ENCODE results near the gene TIMP3.
A peak's percentile ranks its signal among the peaks of the same experiment; 100 is the strongest.

TIMP3 gene

DNA sequence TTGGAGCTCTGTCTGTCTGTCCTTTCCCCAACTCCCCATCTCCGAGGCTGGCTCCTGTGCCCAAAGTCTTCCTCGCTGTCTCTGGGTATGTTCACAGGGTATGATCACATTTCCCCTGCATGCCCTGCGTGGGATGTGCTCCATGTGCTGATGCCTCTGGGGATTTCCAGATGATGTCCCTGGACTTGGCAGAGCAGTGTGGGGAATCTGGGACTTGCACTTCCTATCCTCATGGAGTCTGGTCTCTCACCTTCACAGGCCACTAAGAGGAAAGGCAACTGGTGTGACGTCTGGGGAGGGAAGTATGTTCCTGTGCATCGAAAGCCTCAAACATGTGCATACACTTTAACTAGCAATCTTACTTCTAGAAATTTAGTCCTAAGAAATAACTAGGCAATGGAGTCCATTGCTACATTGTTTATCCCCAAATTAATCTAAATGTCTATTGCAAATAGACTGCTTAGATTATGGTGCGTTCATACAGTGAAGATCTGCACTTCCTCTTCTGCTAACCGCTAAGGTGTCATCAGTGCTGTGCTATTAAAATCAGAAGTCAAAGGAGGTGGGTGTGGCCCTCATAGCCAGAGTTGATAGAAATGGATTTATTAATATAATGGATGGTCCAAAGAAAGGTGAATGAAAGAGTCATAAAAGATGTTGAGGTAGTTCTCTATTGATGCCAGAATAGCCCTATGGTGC lies 20.8 kb downstream of the TIMP3 start:
- H3K27ac ChIP-seq (ENCODE audit: low read depth, low read length): no peak overlapping the region
- peaks cover 2% of the 10 kb centered on the region; the same call in 1 of the 2 replicates for H3K4me1 ChIP-seq (ENCODE audit: control insufficient read depth, insufficient read depth, low read length)
- H3K4me3 ChIP-seq (ENCODE audit: low read depth, low read length): no peak overlapping the region
- H3K9me3 ChIP-seq (ENCODE audit: control insufficient read depth, insufficient read depth, low read length): no peaks in the 10 kb centered on the region
- no peak overlapping the region for H3K9ac ChIP-seq (ENCODE audit: low read depth, low read length)
- H3K27me3 ChIP-seq (ENCODE audit: control insufficient read depth, insufficient read depth, low read length): no peaks in the 10 kb centered on the region
- H3K36me3 ChIP-seq (ENCODE audit: control insufficient read depth, insufficient read depth, low read length): peaks cover 5% of the 10 kb centered on the region; the same call in 1 of the 2 replicates

DNA sequence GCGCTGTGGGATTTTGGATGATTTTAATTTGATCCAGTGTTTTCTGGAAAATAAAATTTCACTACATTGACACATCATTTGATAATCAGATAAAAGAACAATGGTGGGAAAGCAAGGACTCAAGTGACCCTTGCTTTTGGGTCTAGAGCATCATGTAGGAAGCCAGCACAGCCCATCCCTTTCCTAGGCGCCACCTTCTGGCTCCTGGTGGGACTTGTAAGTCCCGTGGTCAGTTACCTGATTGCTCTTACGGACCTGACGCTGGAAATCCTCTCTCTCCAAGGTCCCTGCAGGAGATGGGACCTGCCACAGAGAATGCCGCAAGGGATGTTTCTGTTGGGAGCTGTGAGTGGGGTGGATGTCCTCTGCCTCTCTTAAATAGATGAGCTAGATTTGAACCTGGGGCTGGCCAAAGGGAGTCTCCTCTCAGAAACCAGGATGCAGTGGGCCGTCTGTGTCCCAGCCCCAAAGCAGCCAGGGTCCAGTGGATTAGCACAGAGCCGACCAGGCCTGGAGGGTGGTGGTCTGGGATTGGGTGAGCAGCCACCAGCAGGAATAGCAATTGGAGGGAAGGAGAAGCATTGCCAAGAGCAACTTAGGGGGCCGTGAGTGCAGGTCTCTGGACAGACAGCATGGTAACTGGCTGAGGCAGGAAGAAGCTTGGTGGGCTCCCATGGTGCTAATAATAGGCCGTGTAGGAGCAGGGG lies 21.7 kb downstream of the TIMP3 start:
- H3K4me3 ChIP-seq (ENCODE audit: low read depth, low read length): no peak overlapping the region
- no peak overlapping the region for H3K27ac ChIP-seq (ENCODE audit: low read depth, low read length)
- no peaks in the 10 kb centered on the region for H3K4me1 ChIP-seq (ENCODE audit: control insufficient read depth, insufficient read depth, low read length)
- peaks cover 5% of the 10 kb centered on the region; the same call in 1 of the 2 replicates for H3K36me3 ChIP-seq (ENCODE audit: control insufficient read depth, insufficient read depth, low read length)
- no peaks in the 10 kb centered on the region for H3K9me3 ChIP-seq (ENCODE audit: control insufficient read depth, insufficient read depth, low read length)
- no peak overlapping the region for H3K9ac ChIP-seq (ENCODE audit: low read depth, low read length)
- no peaks in the 10 kb centered on the region for H3K27me3 ChIP-seq (ENCODE audit: control insufficient read depth, insufficient read depth, low read length)

DNA sequence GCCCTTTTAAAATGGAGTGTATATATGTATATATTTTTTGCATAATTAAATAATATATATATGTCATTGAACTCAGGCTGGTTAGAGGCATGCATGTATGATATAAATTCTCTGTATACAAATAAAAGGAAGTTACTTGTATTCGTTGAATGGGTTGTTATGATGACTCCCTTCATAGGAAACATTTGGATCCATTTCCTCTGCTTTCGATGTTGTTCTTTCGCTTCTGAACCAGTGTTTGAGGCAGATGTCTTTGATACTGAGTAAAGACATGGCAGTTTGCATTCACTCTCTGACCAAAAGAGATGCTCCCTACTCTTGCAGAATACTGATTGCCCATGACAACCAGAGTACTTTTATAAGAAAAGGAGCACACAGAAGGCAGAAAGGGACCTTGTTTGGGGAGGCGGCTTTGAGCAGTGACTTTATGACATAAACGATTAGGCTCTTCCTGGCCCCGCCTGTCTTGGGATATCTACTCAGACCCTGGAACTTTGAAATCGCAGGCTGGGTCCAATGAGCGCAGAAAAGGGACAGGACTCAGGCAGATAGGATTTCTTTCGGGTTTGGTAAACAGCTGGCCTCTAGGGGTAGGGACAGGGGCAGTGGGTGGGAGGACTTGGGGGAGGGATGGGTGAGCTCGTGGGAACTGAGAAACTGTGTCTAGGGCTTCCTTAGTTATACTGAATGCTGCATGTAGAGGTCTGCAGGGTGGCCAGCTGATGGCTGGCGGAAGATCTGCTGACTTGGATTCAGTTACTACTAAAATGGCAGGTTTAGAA lies 23.2 kb downstream of the TIMP3 start:
- no peak overlapping the region for H3K27ac ChIP-seq (ENCODE audit: low read depth, low read length)
- no peaks in the 10 kb centered on the region for H3K4me1 ChIP-seq (ENCODE audit: control insufficient read depth, insufficient read depth, low read length)
- no peak overlapping the region for H3K4me3 ChIP-seq (ENCODE audit: low read depth, low read length)
- no peaks in the 10 kb centered on the region for H3K27me3 ChIP-seq (ENCODE audit: control insufficient read depth, insufficient read depth, low read length)
- no peak overlapping the region for H3K9ac ChIP-seq (ENCODE audit: low read depth, low read length)
- peaks cover 5% of the 10 kb centered on the region; the same call in 1 of the 2 replicates for H3K36me3 ChIP-seq (ENCODE audit: control insufficient read depth, insufficient read depth, low read length)
- no peaks in the 10 kb centered on the region for H3K9me3 ChIP-seq (ENCODE audit: control insufficient read depth, insufficient read depth, low read length)

DNA sequence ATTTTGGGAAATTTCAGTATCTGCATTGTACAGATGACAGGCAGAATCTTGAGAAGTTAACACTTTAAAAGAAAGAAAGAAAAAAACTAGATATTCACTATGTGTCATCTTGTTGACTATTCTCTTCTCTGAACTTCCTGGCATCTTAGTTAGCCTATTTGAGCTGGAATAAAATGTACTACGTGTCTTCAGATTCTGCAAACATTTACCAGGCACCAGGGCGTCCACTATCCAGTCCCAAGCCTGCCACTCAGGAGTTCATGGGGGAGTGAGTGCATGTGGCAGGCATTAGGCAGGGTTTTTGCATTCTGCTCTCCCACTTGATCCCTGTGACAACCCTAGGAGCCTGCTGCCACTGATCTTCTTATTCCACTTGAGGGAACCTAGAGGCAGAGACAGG lies 25.0 kb downstream of the TIMP3 start:
- H3K36me3 ChIP-seq (ENCODE audit: control insufficient read depth, insufficient read depth, low read length): peaks cover 3% of the 10 kb centered on the region; the same call in 1 of the 2 replicates
- no peak overlapping the region for H3K27ac ChIP-seq (ENCODE audit: low read depth, low read length)
- H3K9ac ChIP-seq (ENCODE audit: low read depth, low read length): no peak overlapping the region

DNA sequence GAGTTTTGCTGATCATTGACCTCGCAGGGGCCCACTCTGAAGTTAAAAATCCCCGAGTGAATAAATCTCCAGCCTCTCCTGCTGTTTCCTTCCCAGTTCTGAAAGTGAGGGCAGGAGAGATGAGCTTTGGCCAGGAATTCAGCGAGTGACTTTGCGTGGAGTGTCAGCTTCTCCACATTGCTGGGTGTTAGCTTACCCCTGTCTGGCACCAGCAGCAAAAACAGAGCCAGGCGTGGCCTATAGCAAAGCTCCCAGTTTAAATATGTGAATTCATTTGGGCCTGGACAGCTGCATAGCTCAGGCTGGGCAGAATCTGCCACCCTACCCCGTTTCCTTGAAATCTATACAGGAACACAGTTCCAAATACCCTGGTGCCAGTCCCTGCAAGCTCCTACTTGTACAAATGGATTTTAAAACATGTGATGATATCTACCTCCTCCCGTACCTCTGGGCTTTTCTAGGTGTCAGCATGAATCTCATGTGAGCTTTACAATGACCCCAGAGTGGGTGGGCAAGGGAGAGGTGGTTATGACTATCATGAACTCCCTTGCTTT lies 25.6 kb downstream of the TIMP3 start:
- Histone ChIP-seq H3K4me3 (ENCODE audit: low read depth, low read length) (no peak overlapping the region), H3K36me3 (ENCODE audit: control insufficient read depth, insufficient read depth, low read length) (peaks cover 3% of the 10 kb centered on the region; the same call in 1 of the 2 replicates), H3K27ac (ENCODE audit: low read depth, low read length) (no peak overlapping the region), H3K27me3 (ENCODE audit: control insufficient read depth, insufficient read depth, low read length) (no peaks in the 10 kb centered on the region), H3K9me3 (ENCODE audit: control insufficient read depth, insufficient read depth, low read length) (no peaks in the 10 kb centered on the region), H3K4me1 (ENCODE audit: control insufficient read depth, insufficient read depth, low read length) (peaks cover 17% of the 10 kb centered on the region), H3K9ac (ENCODE audit: low read depth, low read length) (no peak overlapping the region)

More for the DNA sequence above, 25.0 kb downstream of the TIMP3 start:
- Histone ChIP-seq H3K27me3 (ENCODE audit: control insufficient read depth, insufficient read depth, low read length) (no peaks in the 10 kb centered on the region), H3K4me1 (ENCODE audit: control insufficient read depth, insufficient read depth, low read length) (peaks cover 16% of the 10 kb centered on the region), H3K4me3 (ENCODE audit: low read depth, low read length) (no peak overlapping the region), H3K9me3 (ENCODE audit: control insufficient read depth, insufficient read depth, low read length) (no peaks in the 10 kb centered on the region)

DNA sequence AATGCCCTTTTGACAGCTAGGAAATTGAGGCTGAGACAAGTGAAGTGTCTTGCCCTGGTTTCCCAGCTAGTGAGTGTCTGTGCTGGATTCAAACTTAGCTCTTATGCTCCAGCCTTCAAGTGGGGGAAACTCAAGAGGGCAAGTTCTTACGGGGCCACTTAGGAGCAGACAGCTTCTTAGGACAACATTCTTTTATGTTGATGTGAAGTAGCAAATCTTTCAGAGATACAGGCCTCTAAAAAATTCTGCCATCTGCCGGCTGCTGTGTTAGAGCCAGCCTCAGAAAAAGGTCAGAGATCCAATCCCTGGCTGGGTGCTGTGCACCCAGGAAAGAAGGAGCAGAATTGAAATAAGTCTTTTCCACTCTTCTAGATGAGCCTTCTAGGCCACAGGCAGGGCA lies 26.6 kb downstream of the TIMP3 start:
- Histone ChIP-seq H3K4me1 (ENCODE audit: control insufficient read depth, insufficient read depth, low read length) (peaks cover 17% of the 10 kb centered on the region), H3K9ac (ENCODE audit: low read depth, low read length) (no peak overlapping the region), H3K27ac (ENCODE audit: low read depth, low read length) (no peak overlapping the region), H3K27me3 (ENCODE audit: control insufficient read depth, insufficient read depth, low read length) (no peaks in the 10 kb centered on the region), H3K4me3 (ENCODE audit: low read depth, low read length) (no peak overlapping the region), H3K36me3 (ENCODE audit: control insufficient read depth, insufficient read depth, low read length) (peaks cover 3% of the 10 kb centered on the region; the same call in 1 of the 2 replicates), H3K9me3 (ENCODE audit: control insufficient read depth, insufficient read depth, low read length) (no peaks in the 10 kb centered on the region)

DNA sequence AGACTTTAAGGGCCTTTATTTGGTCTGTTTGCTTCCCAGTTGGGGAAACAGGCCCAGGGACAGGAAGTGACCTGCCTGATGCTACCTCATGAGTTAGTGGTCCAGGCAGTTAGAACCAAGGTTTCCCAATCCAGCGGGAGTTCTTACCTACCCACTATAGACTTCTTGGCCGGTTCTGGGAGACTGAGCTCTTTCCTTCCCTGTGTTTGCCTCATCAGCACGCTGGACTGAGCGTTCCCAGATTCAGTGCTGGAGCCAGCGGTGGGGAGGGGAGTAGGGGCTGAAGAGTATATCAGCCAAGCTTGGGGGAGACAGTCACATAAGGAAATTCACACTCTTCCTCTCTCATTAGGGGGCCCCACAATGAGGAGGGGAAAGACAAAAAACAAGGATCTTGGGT lies 27.1 kb downstream of the TIMP3 start:
- Histone ChIP-seq H3K27ac (ENCODE audit: low read depth, low read length) (no peak overlapping the region), H3K9me3 (ENCODE audit: control insufficient read depth, insufficient read depth, low read length) (no peaks in the 10 kb centered on the region), H3K36me3 (ENCODE audit: control insufficient read depth, insufficient read depth, low read length) (peaks cover 3% of the 10 kb centered on the region; the same call in 1 of the 2 replicates), H3K9ac (ENCODE audit: low read depth, low read length) (no peak overlapping the region), H3K27me3 (ENCODE audit: control insufficient read depth, insufficient read depth, low read length) (no peaks in the 10 kb centered on the region), H3K4me3 (ENCODE audit: low read depth, low read length) (no peak overlapping the region), H3K4me1 (ENCODE audit: control insufficient read depth, insufficient read depth, low read length) (peaks cover 17% of the 10 kb centered on the region)

DNA sequence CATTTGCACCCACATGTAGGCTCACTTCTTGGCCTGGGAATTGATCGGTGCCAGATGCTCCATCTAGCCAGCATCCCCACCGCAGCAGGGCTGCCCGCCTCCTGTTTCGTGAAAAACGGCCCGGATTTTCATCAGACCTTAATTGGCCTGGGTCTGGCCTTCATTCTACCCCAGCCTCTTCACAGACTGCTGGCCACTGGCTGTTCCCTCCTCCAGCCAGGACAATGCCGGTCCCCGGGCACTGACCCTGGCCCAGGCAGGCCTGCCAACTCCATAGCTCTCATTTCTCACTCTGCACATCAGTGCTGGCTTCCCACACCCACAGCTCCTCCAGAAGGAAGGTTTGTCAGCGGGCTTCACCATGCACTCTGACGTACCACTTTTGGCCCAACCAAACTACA lies 27.9 kb downstream of the TIMP3 start:
- no peaks in the 10 kb centered on the region for H3K9me3 ChIP-seq (ENCODE audit: control insufficient read depth, insufficient read depth, low read length)
- H3K36me3 ChIP-seq (ENCODE audit: control insufficient read depth, insufficient read depth, low read length): peaks cover 3% of the 10 kb centered on the region; the same call in 1 of the 2 replicates
- no peak overlapping the region for H3K9ac ChIP-seq (ENCODE audit: low read depth, low read length)
- no peak overlapping the region for H3K4me3 ChIP-seq (ENCODE audit: low read depth, low read length)
- H3K27me3 ChIP-seq (ENCODE audit: control insufficient read depth, insufficient read depth, low read length): no peaks in the 10 kb centered on the region
- no peak overlapping the region for H3K27ac ChIP-seq (ENCODE audit: low read depth, low read length)
- H3K4me1 ChIP-seq (ENCODE audit: control insufficient read depth, insufficient read depth, low read length): peaks cover 17% of the 10 kb centered on the region

DNA sequence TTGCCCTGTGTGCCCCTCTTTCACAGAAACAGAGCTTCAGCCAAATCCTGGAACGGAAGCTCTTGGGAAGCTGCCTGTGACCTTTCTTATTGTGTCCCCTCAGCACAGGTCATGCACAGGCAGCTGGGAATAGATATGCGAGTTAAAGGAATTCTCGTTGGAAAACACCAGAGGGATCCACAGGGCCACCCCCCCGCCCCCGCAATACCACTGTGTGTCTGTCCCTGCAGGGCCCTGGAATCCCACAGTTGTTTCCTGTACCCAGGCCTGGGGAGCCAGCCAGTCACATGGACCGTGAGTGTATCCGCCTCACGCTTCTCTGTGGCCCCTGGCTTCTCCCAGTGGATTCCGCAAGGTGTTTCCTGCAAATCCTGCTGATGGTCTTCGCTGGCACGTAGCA lies 29.0 kb downstream of the TIMP3 start:
- peak overlapping the region; percentile 58 for H3K27ac ChIP-seq (ENCODE audit: low read depth, low read length)

DNA sequence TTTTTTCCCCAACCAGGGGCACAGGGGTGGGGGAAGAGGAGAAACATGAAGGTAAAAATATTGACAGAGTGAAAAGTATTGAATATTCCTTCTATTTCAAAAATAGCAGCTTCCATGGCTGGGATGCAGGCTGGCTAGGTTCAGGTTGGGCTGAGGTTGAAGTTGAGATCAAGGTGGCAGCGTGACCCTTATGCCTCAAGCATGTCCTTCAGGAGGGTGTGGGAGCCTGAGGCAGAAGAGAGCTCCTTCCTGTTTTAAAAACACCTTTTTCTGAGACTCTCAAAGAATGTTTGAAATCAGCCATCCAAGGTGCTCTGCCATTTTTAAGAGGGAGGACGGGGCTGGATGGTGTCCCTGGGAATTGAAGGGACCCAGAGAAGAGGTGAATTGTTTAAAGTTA lies 29.5 kb downstream of the TIMP3 start:
- Histone ChIP-seq H3K9me3 (ENCODE audit: control insufficient read depth, insufficient read depth, low read length) (no peaks in the 10 kb centered on the region), H3K9ac (ENCODE audit: low read depth, low read length) (no peak overlapping the region), H3K27me3 (ENCODE audit: control insufficient read depth, insufficient read depth, low read length) (no peaks in the 10 kb centered on the region)

More for the DNA sequence above, 29.0 kb downstream of the TIMP3 start:
- Histone ChIP-seq H3K4me1 (ENCODE audit: control insufficient read depth, insufficient read depth, low read length) (peaks cover 17% of the 10 kb centered on the region), H3K4me3 (ENCODE audit: low read depth, low read length) (no peak overlapping the region), H3K27me3 (ENCODE audit: control insufficient read depth, insufficient read depth, low read length) (no peaks in the 10 kb centered on the region), H3K9me3 (ENCODE audit: control insufficient read depth, insufficient read depth, low read length) (no peaks in the 10 kb centered on the region), H3K36me3 (ENCODE audit: control insufficient read depth, insufficient read depth, low read length) (peaks cover 3% of the 10 kb centered on the region; the same call in 1 of the 2 replicates), H3K9ac (ENCODE audit: low read depth, low read length) (no peak overlapping the region)

More for the DNA sequence above, 29.5 kb downstream of the TIMP3 start:
- Histone ChIP-seq H3K4me3 (ENCODE audit: low read depth, low read length) (no peak overlapping the region), H3K36me3 (ENCODE audit: control insufficient read depth, insufficient read depth, low read length) (peaks cover 3% of the 10 kb centered on the region; the same call in 1 of the 2 replicates), H3K27ac (ENCODE audit: low read depth, low read length) (peak overlapping the region; percentile 57), H3K4me1 (ENCODE audit: control insufficient read depth, insufficient read depth, low read length) (peaks cover 17% of the 10 kb centered on the region)

All from HUES48 (cell line).